GM15510 (cell line): ENCODE measurements around the gene INPP5D.

Source experiments
- POLR2A ChIP-seq: IDR thresholded peaks from 3 replicates; pipeline ENCODE4 v1.6.1; 2011; ENCODE audit warnings: borderline replicate concordance; ENCODE audit not compliant: insufficient read length; ENCODE audit errors: extremely low read depth

INPP5D gene

DNA sequence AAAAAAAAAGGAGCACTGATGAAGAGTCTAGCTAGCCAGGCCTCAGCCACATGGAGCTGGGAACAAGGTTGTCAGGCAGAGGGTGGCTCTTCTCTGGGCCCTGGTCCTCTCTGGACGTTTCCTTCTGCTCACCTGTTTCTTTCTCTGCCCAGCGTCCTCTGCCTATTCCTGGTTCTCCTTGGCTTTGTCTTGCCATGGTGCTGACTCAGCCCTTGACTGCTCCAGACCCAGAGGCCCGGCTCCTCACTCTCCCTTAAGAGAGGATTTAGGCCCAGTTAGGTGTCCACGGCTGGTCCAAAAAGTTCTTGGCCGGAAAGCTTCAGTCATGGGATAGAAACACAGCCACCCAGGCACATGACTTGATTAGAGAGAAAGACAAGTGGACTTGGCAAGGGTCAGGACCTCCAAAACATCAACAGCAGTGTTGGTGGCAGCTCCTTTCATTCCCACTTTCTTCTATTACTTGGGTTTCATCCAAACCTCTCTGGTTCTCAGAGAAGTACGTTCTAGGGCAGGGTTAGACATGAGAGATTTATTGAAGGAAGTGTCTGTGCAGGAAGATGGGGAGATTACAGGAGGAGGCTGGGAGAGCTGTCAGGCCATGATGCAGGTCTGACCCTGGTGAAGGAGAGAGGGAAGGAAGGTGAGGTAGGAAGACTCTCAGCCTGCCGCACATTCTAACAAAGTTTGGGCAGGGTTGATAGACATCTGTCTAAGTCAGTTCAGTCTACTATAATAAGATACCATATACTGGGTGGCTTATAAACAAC lies 176.9 kb downstream of the INPP5D start:
- no peak for TF ChIP-seq POLR2A

DNA sequence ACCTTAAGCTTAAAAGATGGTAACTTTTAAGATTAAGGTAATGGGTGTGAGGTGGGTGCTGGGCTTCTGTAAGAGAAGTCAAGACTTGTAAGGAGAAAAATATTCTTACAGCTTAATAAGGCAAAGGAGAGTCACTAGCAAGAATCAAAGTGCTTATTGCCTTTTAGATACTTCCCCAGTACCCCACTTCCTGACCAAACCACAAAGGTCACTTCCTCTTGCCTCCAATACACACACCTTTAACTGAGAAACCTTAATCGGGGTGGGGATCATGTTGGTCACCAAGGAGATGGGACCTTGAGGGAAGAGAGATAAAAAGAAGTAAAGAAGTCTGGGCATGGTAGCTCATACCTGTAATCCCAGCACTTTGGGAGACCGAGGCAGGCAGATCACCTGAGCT lies 180.8 kb downstream of the INPP5D start:
- no peak for TF ChIP-seq POLR2A

DNA sequence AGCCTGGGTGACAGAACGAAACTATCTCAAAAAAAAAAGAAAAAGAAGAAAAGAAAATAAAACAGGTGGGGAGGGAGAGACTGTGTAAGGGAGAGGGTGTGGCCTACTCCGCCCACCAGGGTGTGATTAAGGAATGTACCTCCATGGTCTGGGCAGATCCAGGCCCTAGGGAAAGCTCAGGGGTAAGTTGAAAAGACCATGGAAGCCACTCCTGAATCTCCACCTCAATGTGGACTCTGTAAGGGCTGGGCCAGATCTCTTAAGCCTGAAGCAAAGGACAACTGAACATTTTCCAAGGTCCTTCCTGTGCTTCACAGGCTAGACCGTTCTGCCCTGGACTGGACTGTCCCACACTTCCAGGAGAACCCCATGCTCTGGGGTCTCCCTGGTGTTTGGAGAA lies 181.7 kb downstream of the INPP5D start:
- TF ChIP-seq POLR2A, result no peak

DNA sequence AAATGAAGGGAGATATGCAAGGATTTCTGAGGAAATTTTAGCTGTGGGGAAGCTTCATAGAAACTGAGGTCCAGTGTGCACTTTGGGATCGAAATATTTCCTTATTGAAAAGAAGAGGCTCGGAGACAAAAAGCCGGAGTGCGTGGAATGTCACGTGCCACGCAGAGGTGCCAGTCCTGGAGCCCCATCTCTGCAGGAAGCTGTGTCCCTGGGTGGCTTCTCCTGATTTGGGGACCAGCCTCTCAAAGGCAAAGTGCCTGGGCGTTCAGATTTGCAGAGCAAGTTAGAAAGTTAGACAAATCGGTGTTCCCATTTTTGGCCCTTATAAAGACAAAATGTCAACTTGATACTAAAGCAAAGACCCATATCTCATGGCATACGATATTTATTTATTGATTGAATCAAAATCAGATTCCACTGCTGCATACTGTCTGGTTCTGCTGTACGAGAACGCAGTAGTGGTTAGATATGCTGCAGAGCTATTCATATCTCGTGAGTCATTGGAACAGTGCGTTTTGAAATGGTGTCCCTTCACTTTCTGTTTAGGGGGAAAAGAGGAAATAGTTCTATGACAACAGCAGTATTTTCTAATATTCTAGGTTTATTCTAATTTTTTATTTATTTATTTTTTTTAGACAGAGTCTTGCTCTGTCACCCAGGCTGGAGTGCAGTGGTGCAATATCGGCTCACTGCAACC lies 182.2 kb downstream of the INPP5D start:
- no peak for TF ChIP-seq POLR2A

DNA sequence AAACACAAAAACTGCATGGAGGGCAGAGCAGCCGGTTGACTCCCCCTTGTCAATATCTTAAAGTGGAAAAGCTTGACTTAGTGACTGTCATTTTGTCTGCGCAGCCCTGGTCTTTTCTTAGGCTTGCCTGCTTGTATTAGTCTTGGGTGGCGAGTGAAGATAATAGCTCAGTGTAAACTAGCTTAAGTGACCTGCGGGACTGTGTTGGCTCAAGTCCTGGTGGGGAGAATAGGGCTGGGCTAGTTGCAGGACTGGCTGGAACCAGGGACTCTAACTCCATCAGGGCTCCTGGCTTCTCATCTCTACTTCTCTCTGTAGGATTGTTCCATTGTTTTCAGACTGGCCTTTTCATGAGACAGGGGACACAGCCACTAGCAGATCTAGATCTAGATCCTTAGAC lies 183.2 kb downstream of the INPP5D start:
- no peak for TF ChIP-seq POLR2A

DNA sequence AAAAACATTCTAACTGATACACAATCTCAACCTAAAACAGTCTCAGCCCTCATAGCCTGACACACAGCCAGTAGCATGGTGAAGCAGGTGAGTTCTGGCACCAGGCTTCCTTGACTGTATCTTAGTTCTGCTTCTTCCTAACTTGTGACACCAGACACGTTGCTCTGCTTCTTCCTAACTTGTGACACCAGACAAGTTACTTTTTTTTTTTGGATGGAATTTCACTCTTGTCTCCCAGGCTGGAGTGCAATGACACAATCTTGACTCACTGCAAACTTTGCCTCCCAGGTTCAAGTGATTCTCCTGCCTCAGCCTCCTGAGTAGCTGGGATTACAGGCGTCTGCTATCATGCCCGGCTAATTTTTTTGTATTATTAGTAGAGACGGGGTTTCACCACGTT lies 184.7 kb downstream of the INPP5D start:
- no peak for TF ChIP-seq POLR2A

DNA sequence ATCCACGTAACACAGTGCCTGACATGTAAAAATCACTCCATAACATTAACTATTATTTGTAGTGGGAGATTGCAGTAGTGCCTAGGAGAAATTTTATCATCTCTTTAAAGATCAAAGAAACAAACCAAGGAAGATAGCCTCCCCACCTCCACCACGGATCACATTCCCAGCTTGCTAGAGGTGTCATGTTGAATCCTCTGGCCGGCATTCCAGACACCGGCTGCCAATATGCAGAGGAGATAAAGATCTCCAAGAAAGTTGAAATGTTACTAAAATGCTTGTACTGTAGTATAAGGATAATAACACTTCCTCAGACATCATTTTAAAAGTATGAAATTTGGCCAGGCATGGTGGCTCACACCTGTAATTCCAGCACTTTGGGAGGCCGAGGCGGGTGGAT lies 185.3 kb downstream of the INPP5D start:
- no peak for TF ChIP-seq POLR2A

DNA sequence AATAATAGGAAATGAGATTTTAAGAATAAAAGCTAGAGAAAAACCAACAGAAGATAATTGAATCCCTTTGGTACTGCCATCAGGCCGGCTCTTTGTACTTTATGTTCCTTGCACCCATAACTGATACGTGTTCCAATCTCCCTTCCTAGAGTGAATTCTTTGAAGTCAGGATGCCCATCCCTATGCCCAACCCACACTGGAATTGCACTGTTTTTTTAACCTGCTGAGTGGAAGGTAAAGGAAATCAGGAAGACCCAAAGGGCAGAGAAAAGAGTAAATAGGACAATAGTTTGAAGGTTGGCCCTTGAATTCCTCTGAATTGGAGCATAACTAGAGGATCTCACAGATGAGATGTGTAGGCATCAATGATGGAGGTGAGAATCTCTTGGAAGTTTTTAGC lies 187.0 kb downstream of the INPP5D start:
- no peak for TF ChIP-seq POLR2A

DNA sequence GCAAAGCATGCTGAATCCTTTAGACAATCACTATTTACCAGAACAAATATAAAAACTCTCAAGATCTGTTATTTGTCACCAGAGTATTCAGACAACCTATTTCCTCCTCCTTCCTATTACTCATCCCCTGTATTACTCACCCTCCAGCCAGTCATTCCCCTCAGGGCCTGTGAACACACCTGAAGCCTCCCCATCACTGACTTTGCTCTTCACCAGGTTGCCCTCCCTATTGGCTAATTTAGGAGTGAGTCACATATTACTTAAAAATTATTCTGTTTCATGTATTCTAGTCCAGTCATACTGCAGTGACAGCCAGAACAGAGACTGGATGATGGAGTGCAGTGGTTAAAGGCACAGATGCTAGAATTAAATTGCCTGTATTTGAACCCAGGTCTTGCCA lies 187.6 kb downstream of the INPP5D start:
- no peak for TF ChIP-seq POLR2A

DNA sequence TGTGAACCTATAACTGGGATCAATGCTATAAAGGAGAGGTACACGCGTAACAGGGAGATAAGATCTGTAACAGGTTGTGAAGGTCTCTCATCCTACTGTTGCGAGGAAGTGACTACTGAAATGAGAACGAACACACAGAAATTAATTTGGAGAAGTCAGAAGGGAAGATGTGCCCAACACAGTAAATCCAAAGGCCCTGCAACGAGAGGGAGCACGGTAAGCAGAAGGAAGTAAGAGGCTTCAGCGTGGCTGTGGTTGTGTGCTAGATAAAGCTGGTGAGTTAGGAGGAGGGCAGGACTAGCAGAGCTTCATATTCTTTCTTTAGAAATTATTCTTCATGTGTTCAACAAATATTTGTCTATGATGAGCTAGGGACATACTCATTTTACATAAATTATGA lies 188.9 kb downstream of the INPP5D start:
- no peak for TF ChIP-seq POLR2A

DNA sequence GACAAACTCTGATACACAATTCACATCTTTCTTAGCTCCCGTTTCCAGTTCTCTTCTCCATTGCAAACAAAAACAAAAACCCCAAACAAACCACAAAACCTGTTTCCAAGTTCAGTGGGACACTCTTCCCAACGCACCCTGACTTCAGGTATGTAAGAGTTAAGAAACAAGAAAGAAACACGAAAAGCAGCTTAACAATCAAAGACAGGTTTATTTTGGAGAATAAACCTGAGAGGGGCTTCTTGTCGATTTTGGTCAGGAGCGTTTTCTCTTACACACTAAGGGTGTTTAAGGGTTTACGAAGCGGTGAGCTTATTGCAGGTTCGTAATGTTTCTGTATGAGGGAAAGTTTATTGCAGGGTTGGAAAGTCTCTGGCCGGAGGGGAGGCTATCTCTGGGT lies 190.4 kb downstream of the INPP5D start:
- no peak for TF ChIP-seq POLR2A

DNA sequence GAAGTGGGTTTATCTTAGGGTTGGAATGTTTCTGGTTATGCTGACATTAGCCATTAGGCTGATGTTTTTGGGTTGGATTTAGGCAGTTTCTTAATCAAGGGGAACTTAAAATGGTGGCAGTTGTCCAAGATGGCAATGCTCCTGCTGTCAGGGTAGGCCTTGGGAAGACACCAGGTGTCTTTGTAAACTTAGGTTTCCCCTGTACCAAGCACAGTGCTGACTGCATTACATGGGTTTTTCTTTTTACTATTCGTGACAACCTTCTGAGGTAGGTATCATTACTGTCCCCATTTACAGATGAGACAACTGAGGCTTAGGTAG lies 190.8 kb downstream of the INPP5D start:
- no peak for TF ChIP-seq POLR2A

DNA sequence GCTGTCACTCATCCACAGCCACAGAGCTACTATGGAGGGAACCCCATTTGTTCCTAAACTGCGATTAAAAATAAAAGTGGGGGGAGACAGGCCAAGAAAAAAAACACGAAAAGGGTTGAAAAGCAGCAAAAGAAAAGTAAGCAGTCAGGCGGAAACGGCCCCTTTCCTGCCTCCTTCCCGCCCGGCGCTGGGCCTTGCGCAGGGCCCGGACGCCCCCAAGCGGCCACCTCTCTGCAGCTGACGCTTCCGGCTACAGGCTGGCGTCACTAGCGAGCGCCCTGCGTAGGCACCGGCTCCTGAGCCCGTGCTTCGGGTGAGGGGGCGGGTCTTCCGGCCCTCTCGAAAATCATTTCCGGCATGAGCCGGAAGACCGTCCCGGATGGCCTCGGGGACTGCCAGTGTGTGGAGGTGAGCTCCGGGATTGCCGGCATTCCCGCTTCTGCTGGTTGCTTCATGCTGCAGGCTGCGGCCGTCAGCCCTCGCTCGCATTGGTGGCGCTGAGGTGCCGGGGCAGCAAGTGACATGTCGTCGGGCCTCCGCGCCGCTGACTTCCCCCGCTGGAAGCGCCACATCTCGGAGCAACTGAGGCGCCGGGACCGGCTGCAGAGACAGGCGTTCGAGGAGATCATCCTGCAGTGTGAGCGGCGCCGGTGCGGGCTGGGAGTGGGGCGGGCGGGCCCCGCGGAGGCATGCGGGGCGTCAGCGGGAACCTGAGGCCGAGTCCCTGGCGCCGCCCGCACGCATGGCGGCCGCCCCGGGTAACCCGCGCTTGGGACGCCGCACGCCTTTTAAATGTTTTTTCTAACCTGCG lies 191.4 kb downstream of the INPP5D start, which contains the start of gene ATG16L1:
TSS of gene ATG16L1 (plus strand) at position 368 of the 811 bp plus-strand sequence. CDS start at position 523, 155 bp downstream.
- peak; percentile 90 for TF ChIP-seq POLR2A

DNA sequence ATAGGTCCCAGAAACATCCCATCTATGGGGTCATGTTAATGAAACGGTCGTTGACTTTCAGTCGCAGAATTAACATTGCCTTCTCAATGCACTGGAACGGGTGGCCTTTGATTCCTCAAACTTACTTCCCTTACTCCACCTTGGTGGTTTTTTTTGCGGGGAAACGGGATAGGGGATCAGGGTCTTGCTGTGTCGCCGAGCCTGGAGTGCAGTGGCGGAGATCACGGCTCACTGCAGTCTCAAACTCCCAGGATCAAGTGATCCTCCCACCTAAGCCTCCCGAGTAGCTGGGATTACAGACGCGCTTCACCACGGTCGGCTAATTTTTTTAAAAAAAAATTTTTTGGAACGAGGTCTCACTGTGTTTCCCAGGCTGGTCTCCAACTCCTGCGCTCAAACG lies 192.1 kb downstream of the INPP5D start:
- TF ChIP-seq POLR2A, result no peak

DNA sequence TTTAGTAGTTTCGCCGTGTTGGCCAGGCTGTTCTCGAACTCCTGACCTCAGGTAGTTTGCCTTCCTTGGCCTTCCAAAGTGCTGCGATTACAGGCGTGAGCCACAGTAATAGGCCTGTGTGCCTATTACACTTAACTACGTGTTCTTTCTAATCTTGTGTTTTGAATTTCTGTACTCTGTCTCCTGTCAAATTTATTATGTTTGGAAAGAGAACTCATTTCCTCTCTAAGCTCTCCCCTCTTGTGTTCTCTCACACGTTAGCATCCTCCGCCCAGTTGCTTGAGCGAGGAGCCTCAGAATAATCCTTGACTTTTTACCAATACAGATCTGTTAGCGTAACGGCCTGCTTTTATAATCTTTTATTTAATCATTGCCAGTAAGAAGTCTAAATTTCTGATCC lies 195.0 kb downstream of the INPP5D start:
- no peak for TF ChIP-seq POLR2A

DNA sequence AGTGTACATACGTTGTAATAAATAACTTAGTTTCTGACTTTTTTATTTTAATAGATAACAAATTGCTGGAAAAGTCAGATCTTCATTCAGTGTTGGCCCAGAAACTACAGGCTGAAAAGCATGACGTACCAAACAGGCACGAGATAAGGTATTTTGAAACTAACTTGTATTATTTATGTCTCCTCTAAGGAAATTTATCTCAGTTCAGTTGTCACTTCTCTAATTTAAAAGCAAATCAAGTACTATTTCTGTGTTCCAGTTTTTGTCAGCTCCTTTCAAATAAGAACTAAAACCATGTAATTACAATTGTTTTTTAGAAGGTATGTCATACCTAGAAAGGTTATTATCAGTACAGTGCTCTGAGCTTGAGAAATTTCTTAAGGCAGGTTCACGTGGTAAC lies 195.9 kb downstream of the INPP5D start:
- TF ChIP-seq POLR2A, result no peak
